H1 (cell line): Measurements from ENCODE around the gene MEGF11.

Experiments
- ATF3 ChIP-seq: IDR thresholded peaks from 2 replicates; pipeline ENCODE4 v1.6.1; 2011; ENCODE audit warnings: low read depth, mild to moderate bottlenecking, low read length; ENCODE audit not compliant: insufficient read depth
- CTCF ChIP-seq, 3 experiments: IDR thresholded peaks; 1 replicate in 2 of 3; 2 replicates in 1 of 3; pipeline versions ENCODE4 v1.5.1 to v1.6.1; 2011; ENCODE audit warnings: low read length in 3 of 3, mild to moderate bottlenecking in 3 of 3, inconsistent platforms in 2 of 3, low read depth in 1 of 3, moderate library complexity in 1 of 3; ENCODE audit not compliant: insufficient read depth in 1 of 3; ENCODE audit errors: control extremely low read depth in 1 of 3
- EZH2 ChIP-seq: fragments of 200-600 bp; sonication (generic); IDR thresholded peaks from 2 replicates; pipeline ENCODE4 v1.7.1; 2012; ENCODE audit warnings: low read depth, mild to moderate bottlenecking, moderate library complexity, low read length, inconsistent platforms; ENCODE audit not compliant: severe bottlenecking
- POLR2AphosphoS5 ChIP-seq: IDR thresholded peaks from 2 replicates; pipeline ENCODE4 v1.6.1; 2011; ENCODE audit warnings: low read depth, low read length
- SP4 ChIP-seq: IDR thresholded peaks from 2 replicates; pipeline ENCODE4 v1.6.1; 2012; ENCODE audit warnings: low read length, inconsistent platforms
- TBP ChIP-seq: IDR thresholded peaks from 2 replicates; pipeline ENCODE4 v1.6.1; 2011; ENCODE audit warnings: low read depth, low read length, improper control_type of control experiment
- TEAD4 ChIP-seq: IDR thresholded peaks from 2 replicates; pipeline ENCODE4 v1.6.1; 2012; ENCODE audit warnings: low read depth, low read length, inconsistent platforms, mixed read lengths

- no peak for TF ChIP-seq EZH2
- TF ChIP-seq TEAD4: no peak
- TF ChIP-seq ATF3: no peak
- no peak for TF ChIP-seq SP4
- TF ChIP-seq CTCF (IDR thresholded peaks at IDR 0.05; ENCODE audit: control extremely low read depth in 1 of 3, insufficient read depth in 1 of 3, low read depth in 1 of 3, low read length in 3 of 3): no peak
- TF ChIP-seq TBP: no peak
- TF ChIP-seq POLR2AphosphoS5: no peak
These were observed 275.4 kb downstream of the MEGF11 start for GRCh38 chr15:65978110-65978509.
